ENCODE data around the gene NHEJ1.
A peak's percentile ranks its signal among the peaks of the same experiment; 100 is the strongest.

The NHEJ1 gene

GRCh38 chr2:219124381-219125110 lies 36.1 kb downstream of the NHEJ1 start:
- DNase-seq = peak in 1 of 56 donors; percentile 0

- no peak for DNase-seq
Measured at GRCh38 chr2:219123356-219124135, 37.1 kb downstream of the NHEJ1 start.

- peak in 1 of 56 donors; percentile 22 for DNase-seq
Measured at GRCh38 chr2:219122202-219122980, 38.2 kb downstream of the NHEJ1 start.

- DNase-seq = no peak
Measured at GRCh38 chr2:219120082-219120481, 40.5 kb downstream of the NHEJ1 start.

- DNase-seq = peak in 44 of 56 donors; percentile 1 to 80 (median 28)
Measured at GRCh38 chr2:219119422-219120043, 41.1 kb downstream of the NHEJ1 start.

- no peak for DNase-seq
Measured at GRCh38 chr2:219118504-219118903, 42.1 kb downstream of the NHEJ1 start.

GRCh38 chr2:219116776-219117646 lies 43.6 kb downstream of the NHEJ1 start:
- no peak for DNase-seq

GRCh38 chr2:219112651-219113338 lies 47.8 kb downstream of the NHEJ1 start:
- DNase-seq = no peak

GRCh38 chr2:219112062-219112406 lies 48.6 kb downstream of the NHEJ1 start:
- DNase-seq = no peak

GRCh38 chr2:219111375-219112061 lies 49.1 kb downstream of the NHEJ1 start:
- DNase-seq = no peak

GRCh38 chr2:219109471-219109870 lies 51.1 kb downstream of the NHEJ1 start:
- DNase-seq = peak in 2 of 56 donors; percentile 3 to 4

GRCh38 chr2:219107758-219108157 lies 52.9 kb downstream of the NHEJ1 start:
- no peak for DNase-seq

GRCh38 chr2:219106251-219106650 lies 54.4 kb downstream of the NHEJ1 start:
- no peak for DNase-seq

- DNase-seq = no peak
Measured at GRCh38 chr2:219104107-219105035, 56.2 kb downstream of the NHEJ1 start.

- DNase-seq = no peak
Measured at GRCh38 chr2:219099329-219099728, 61.3 kb downstream of the NHEJ1 start.

GRCh38 chr2:219095406-219095935 lies 65.1 kb downstream of the NHEJ1 start:
- no peak for DNase-seq

GRCh38 chr2:219094171-219094570 lies 66.4 kb downstream of the NHEJ1 start:
- DNase-seq = no peak
